ENCODE measurements around the gene PPME1.

PPME1 gene

GRCh38 chr11:74233683-74234082, 62.6 kb downstream of the PPME1 start:
- DNase-seq: no peak

- DNase-seq: no peak
Measured at GRCh38 chr11:74235121-74235520, 64.0 kb downstream of the PPME1 start.

GRCh38 chr11:74237541-74237940, 66.5 kb downstream of the PPME1 start:
- no peak for DNase-seq

GRCh38 chr11:74238243-74238642, 67.2 kb downstream of the PPME1 start:
- DNase-seq: no peak

- no peak for DNase-seq
Measured at GRCh38 chr11:74248469-74248868, 77.4 kb downstream of the PPME1 start.

- DNase-seq: no peak
Measured at GRCh38 chr11:74249496-74249895, 78.4 kb downstream of the PPME1 start.

GRCh38 chr11:74253361-74253760, 82.3 kb downstream of the PPME1 start:
- DNase-seq: no peak

GRCh38 chr11:74255741-74256375, 84.8 kb downstream of the PPME1 start:
- DNase-seq: peak; percentile 56

GRCh38 chr11:74256378-74257133, 85.5 kb downstream of the PPME1 start:
- no peak for DNase-seq

GRCh38 chr11:74257959-74258553, 87.0 kb downstream of the PPME1 start:
- DNase-seq: no peak

GRCh38 chr11:74262725-74263124, 91.6 kb downstream of the PPME1 start:
- no peak for DNase-seq

GRCh38 chr11:74265256-74265655, 94.2 kb downstream of the PPME1 start:
- no peak for DNase-seq

- DNase-seq: no peak
Measured at GRCh38 chr11:74267014-74267413, 95.9 kb downstream of the PPME1 start.

GRCh38 chr11:74268456-74268855, 97.4 kb downstream of the PPME1 start:
- no peak for DNase-seq

- no peak for DNase-seq
Measured at GRCh38 chr11:74269161-74269811, 98.2 kb downstream of the PPME1 start.

- DNase-seq: no peak
Measured at GRCh38 chr11:74272276-74272675, 101.2 kb downstream of the PPME1 start.

GRCh38 chr11:74276581-74276980, 105.5 kb downstream of the PPME1 start:
- DNase-seq: no peak

GRCh38 chr11:74278103-74278502, 107.0 kb downstream of the PPME1 start:
- no peak for DNase-seq

GRCh38 chr11:74278721-74279161, 107.7 kb downstream of the PPME1 start:
- DNase-seq: no peak

GRCh38 chr11:74279256-74279655, 108.2 kb downstream of the PPME1 start:
- DNase-seq: no peak

GRCh38 chr11:74280494-74280893, 109.4 kb downstream of the PPME1 start:
- DNase-seq: no peak

GRCh38 chr11:74282421-74282820, 111.3 kb downstream of the PPME1 start:
- no peak for DNase-seq

GRCh38 chr11:74282914-74283371, 111.9 kb downstream of the PPME1 start:
- DNase-seq: no peak

Data from NCI-H2107 (cell line).